ENCODE measurements around the gene UBE2H. TPM values are rescaled to one million over a fixed set of nuclear protein-coding genes. Genes with fewer than 3 reads are reported as not detected.
"Not testable (repeated sequence)": the region's sequence is repeated elsewhere in the genome, so short reads cannot be mapped to it uniquely, and the experiment has no call there.

Gene UBE2H
- total RNA-seq, 1 donor from 2014 or later: 92.3 TPM

DNA sequence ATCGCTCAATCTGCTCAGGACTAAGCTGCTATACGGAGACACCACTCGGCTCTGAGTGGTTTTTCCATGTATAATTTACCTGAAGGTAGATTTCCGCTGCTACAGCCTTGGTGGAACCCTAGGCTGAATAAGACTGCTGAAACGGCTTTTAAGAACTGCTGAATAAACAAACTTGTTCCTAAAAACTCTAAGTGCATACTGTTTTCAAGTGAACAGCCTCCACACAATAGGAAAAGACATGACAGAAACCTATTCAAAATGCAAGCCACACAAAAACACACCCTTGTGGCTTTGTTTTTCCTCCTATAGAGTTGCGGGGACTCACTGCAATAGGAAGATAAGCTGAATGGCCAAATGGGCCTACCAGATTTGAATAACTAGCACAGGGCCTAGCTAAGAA is 117.2 kb downstream of the UBE2H start:
- TF ChIP-seq, protein P1, sequence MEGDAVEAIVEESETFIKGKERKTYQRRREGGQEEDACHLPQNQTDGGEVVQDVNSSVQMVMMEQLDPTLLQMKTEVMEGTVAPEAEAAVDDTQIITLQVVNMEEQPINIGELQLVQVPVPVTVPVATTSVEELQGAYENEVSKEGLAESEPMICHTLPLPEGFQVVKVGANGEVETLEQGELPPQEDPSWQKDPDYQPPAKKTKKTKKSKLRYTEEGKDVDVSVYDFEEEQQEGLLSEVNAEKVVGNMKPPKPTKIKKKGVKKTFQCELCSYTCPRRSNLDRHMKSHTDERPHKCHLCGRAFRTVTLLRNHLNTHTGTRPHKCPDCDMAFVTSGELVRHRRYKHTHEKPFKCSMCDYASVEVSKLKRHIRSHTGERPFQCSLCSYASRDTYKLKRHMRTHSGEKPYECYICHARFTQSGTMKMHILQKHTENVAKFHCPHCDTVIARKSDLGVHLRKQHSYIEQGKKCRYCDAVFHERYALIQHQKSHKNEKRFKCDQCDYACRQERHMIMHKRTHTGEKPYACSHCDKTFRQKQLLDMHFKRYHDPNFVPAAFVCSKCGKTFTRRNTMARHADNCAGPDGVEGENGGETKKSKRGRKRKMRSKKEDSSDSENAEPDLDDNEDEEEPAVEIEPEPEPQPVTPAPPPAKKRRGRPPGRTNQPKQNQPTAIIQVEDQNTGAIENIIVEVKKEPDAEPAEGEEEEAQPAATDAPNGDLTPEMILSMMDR (IDR thresholded peaks at IDR 0.05; ENCODE audit: unreplicated experiment): no peak
- Mint-ChIP-seq H3K4me1 (ENCODE audit: unreplicated experiment) (peaks cover 48% of the 10 kb centered on the region), H3K27me3 (ENCODE audit: unreplicated experiment) (peaks cover 6% of the 10 kb centered on the region), H3K4me3 (ENCODE audit: unreplicated experiment) (no peak overlapping the region), H3K9me3 (ENCODE audit: unreplicated experiment) (no peaks in the 10 kb centered on the region), H3K27ac (ENCODE audit: unreplicated experiment) (no peak overlapping the region), H3K36me3 (ENCODE audit: low read depth, unreplicated experiment) (peaks cover 35% of the 10 kb centered on the region)
- no peak for DNase-seq (ENCODE audit: low spot score)

DNA sequence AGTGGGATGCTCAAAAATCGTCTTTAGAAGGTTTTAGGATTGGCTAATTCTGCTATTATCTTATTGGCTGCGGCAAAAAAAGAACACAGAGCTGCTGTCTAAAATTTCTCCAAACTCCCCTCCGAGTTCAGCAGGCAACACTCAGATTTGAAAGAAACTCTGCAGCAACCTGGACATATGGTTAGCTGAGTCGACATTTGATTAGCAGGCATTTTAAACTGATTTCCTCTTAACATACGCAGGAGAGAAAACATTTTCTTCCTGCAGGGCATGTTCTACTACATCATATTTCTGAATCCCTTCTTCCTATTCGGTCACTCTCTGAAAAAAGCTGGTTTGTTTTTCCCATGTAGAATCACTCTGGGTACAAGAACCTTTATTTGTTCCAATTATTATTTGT is 119.4 kb downstream of the UBE2H start:
- H3K27ac Mint-ChIP-seq (ENCODE audit: unreplicated experiment); DNase-seq (ENCODE audit: low spot score); H3K4me3 Mint-ChIP-seq (ENCODE audit: unreplicated experiment); H3K9me3 Mint-ChIP-seq (ENCODE audit: unreplicated experiment): not testable (repeated sequence)
- H3K27me3 Mint-ChIP-seq (ENCODE audit: unreplicated experiment): peaks cover 11% of the 10 kb centered on the region
- peaks cover 60% of the 10 kb centered on the region for H3K4me1 Mint-ChIP-seq (ENCODE audit: unreplicated experiment)
- H3K36me3 Mint-ChIP-seq (ENCODE audit: low read depth, unreplicated experiment): peaks cover 31% of the 10 kb centered on the region

- peaks cover 35% of the 10 kb centered on the region for H3K36me3 Mint-ChIP-seq (ENCODE audit: low read depth, unreplicated experiment)
- peaks cover 58% of the 10 kb centered on the region for H3K4me1 Mint-ChIP-seq (ENCODE audit: unreplicated experiment)
- H3K4me3 Mint-ChIP-seq (ENCODE audit: unreplicated experiment): peak overlapping the region; percentile 53
- TF ChIP-seq, protein P1 (IDR thresholded peaks at IDR 0.05; ENCODE audit: unreplicated experiment): no peak
- no peaks in the 10 kb centered on the region for H3K9me3 Mint-ChIP-seq (ENCODE audit: unreplicated experiment)
- H3K27me3 Mint-ChIP-seq (ENCODE audit: unreplicated experiment): peaks cover 11% of the 10 kb centered on the region
- peak overlapping the region; percentile 70 for H3K27ac Mint-ChIP-seq (ENCODE audit: unreplicated experiment)
- DNase-seq (ENCODE audit: low spot score): no peak
Measured at GRCh38 chr7:129832701-129833227, 120.0 kb downstream of the UBE2H start.

DNA sequence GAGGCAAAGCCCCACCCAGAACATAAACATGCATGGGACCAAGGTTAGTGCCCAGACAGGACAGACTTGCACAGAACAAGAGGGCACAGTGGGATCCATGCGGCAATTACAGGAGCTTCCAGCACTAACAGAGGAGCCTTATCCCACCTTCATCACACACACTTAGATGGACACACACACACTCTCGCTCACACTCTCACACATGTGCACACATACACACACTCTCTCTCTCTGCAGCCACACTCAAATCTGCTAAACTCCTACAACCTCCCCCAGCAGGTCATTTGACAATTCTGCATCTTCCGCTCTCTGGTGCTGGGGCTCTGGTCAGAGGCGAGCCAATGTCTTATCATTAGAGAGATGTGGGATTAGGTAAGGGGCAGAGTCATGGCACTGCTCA is 120.5 kb downstream of the UBE2H start:
- H3K4me1 Mint-ChIP-seq (ENCODE audit: unreplicated experiment): peaks cover 53% of the 10 kb centered on the region
- H3K4me3 Mint-ChIP-seq (ENCODE audit: unreplicated experiment): peak overlapping the region; percentile 53
- H3K27me3 Mint-ChIP-seq (ENCODE audit: unreplicated experiment): peaks cover 9% of the 10 kb centered on the region
- no peaks in the 10 kb centered on the region for H3K9me3 Mint-ChIP-seq (ENCODE audit: unreplicated experiment)
- peaks cover 37% of the 10 kb centered on the region for H3K36me3 Mint-ChIP-seq (ENCODE audit: low read depth, unreplicated experiment)
- DNase-seq (ENCODE audit: low spot score): no peak
- TF ChIP-seq, protein P1 (IDR thresholded peaks at IDR 0.05; ENCODE audit: unreplicated experiment): no peak
- peak overlapping the region; percentile 70 for H3K27ac Mint-ChIP-seq (ENCODE audit: unreplicated experiment)

DNA sequence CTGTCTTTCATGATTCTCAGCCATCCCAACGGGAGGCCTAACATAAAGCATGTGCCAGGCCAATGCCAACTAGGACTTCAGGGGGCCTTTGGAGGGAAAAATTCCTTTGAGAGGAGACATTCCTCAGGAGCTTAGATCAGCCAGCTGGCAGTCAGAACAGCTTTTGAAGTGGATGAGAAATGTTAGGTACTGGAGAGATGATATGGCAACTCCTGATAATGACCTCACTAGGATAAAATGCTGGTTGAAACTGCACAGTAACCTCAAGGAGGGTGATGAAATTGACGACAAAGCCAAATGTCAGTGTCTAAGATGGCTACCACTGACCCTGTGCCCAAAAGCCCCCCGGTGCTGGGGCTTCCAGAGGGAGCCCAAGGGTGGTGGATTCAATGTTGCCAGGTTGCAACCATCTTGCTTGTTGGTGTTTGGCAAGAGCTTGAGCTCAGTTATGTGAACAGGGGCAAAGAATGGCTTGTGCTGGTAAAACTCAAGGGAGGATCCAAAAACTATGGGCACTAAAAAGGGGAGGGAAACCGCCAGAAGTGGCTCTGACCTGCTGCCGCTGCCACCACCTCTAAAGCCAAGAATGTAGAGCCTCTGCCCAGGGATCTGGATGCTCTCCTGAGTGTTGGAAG is 121.2 kb downstream of the UBE2H start:
- H3K36me3 Mint-ChIP-seq (ENCODE audit: low read depth, unreplicated experiment): peaks cover 39% of the 10 kb centered on the region
- peaks cover 48% of the 10 kb centered on the region for H3K4me1 Mint-ChIP-seq (ENCODE audit: unreplicated experiment)
- H3K4me3 Mint-ChIP-seq (ENCODE audit: unreplicated experiment): no peak overlapping the region
- DNase-seq (ENCODE audit: low spot score): no peak
- H3K9me3 Mint-ChIP-seq (ENCODE audit: unreplicated experiment): no peaks in the 10 kb centered on the region
- no peak overlapping the region for H3K27ac Mint-ChIP-seq (ENCODE audit: unreplicated experiment)
- TF ChIP-seq, protein P1 (IDR thresholded peaks at IDR 0.05; ENCODE audit: unreplicated experiment): no peak
- peaks cover 9% of the 10 kb centered on the region for H3K27me3 Mint-ChIP-seq (ENCODE audit: unreplicated experiment)

Measured in endothelial cell (in vitro differentiated cells).